HCT116 (cell line): ENCODE data around the gene MATK. TPM values are rescaled to one million over a fixed set of nuclear protein-coding genes. Genes with fewer than 3 reads are reported as not detected.

Source experiments
- ATAC-seq: fragments of 200-7000 bp; cut with Tn5 transposase; 2 replicates; pipeline ENCODE4 v1.9.1; 2020; ENCODE audit warnings: mild to moderate bottlenecking, moderate library complexity
- BruUV-seq: library from RNA; stranded (reverse); fragments of 400-500 nt; replicated peaks from 2 replicates; lab custom pipeline; 2021; lab: Mats Ljungman, UMichigan
- CTCF ChIA-PET: fragments of 300-600 bp; sonication (Branson Sonifier 250); formaldehyde crosslinking; loops from one replicate; lab custom pipeline; 2021; ENCODE audit warnings: antibody characterized with exemption; lab: Charles Lee
- POLR2A ChIA-PET: fragments of 300-600, 350-600 bp; sonication (Branson Sonifier 250); formaldehyde crosslinking; loops from one replicate; lab custom pipeline; 2021; ENCODE audit warnings: antibody characterized with exemption; lab: Charles Lee
- RAD21 ChIA-PET, 2 experiments: fragments of 300-600 bp; sonication (Branson Sonifier 250); formaldehyde crosslinking; loops; one replicate each; lab custom pipeline; 2023; ENCODE audit warnings: low total read pairs in 2 of 2; ENCODE audit not compliant: uncharacterized antibody in 2 of 2, unreplicated experiment in 2 of 2, low non-redundant PET in 1 of 2; lab: Charles Lee
- DNase-seq: peaks from one replicate; pipeline ENCODE4 v3.0.0-alpha.2; 2010; ENCODE audit warnings: low read depth, low spot score
- H2AFZ ChIP-seq: fragments of 200-600 bp; shearing (Covaris generic), sonication (generic); 2 replicates; pipeline ENCODE4 v1.6.1; 2017; ENCODE audit warnings: low read depth, mixed run types, mixed read lengths, antibody characterized with exemption, low read length; ENCODE audit not compliant: poor library complexity, severe bottlenecking
- H3K27ac ChIP-seq: 2 replicates; pipeline ENCODE4 v1.5.1; 2012; ENCODE audit warnings: low read depth, low read length
- H3K27me3 ChIP-seq: fragments of 200-600 bp; sonication (generic); 2 replicates; pipeline ENCODE4 v1.6.1; 2016; ENCODE audit warnings: mixed run types, low read length, mixed read lengths; ENCODE audit not compliant: insufficient read depth
- H3K36me3 ChIP-seq, 2 experiments: fragments of 200-500 bp in 1 of 2; fragments of 200-600 bp in 1 of 2; sonication (Bioruptor generic) in 1 of 2; sonication (generic) in 1 of 2; 2 replicates each; pipeline versions ENCODE4 v1.5.1 to v1.6.1; 2014 to 2016; ENCODE audit warnings: low read length in 2 of 2, inconsistent platforms in 1 of 2, mixed read lengths in 1 of 2, mixed run types in 1 of 2; ENCODE audit not compliant: insufficient read depth in 2 of 2, control insufficient read depth in 1 of 2
- H3K4me1 ChIP-seq, 2 experiments: fragments of 200-600 bp in 1 of 2; sonication (generic) in 1 of 2; 2 replicates each; pipeline versions ENCODE4 v1.5.1 to v1.6.1; 2012 to 2017; ENCODE audit warnings: low read length in 2 of 2, inconsistent platforms in 1 of 2, mild to moderate bottlenecking in 1 of 2, mixed read lengths in 1 of 2, mixed run types in 1 of 2, moderate library complexity in 1 of 2; ENCODE audit not compliant: insufficient read depth in 2 of 2, control insufficient read depth in 1 of 2
- H3K4me2 ChIP-seq: fragments of 200-600 bp; sonication (generic); 2 replicates; pipeline ENCODE4 v1.6.1; 2017; ENCODE audit warnings: mixed run types, low read length, mixed read lengths
- H3K4me3 ChIP-seq, 2 experiments: fragments of 200-600 bp in 1 of 2; sonication (generic) in 1 of 2; replicated peaks in 1 of 2; 2 replicates each; pipeline ENCODE4 v1.5.1; 2011 to 2016; ENCODE audit warnings: low read length in 2 of 2, control low read depth in 1 of 2, low read depth in 1 of 2, mild to moderate bottlenecking in 1 of 2, mixed read lengths in 1 of 2, mixed run types in 1 of 2
- H3K79me2 ChIP-seq: fragments of 200-600 bp; sonication (generic); 2 replicates; pipeline ENCODE4 v1.6.1; 2017; ENCODE audit warnings: mild to moderate bottlenecking, mixed run types, low read length, moderate library complexity, mixed read lengths; ENCODE audit not compliant: insufficient read depth
- H3K9ac ChIP-seq: fragments of 200-600 bp; sonication (generic); 2 replicates; pipeline ENCODE4 v1.6.1; 2016; ENCODE audit warnings: low read length, mixed read lengths
- H3K9me2 ChIP-seq: fragments of 200-600 bp; sonication (generic), shearing (Covaris generic); 2 replicates; pipeline ENCODE4 v1.6.1; 2017; ENCODE audit warnings: mixed run types, mild to moderate bottlenecking, moderate library complexity; ENCODE audit not compliant: insufficient read depth
- H3K9me3 ChIP-seq, 2 experiments: fragments of 200-500 bp in 1 of 2; fragments of 200-600 bp in 1 of 2; sonication (Bioruptor generic) in 1 of 2; sonication (generic) in 1 of 2; 2 replicates each; pipeline ENCODE4 v1.6.1; 2014 to 2017; ENCODE audit warnings: low read length in 2 of 2, mixed read lengths in 2 of 2, inconsistent platforms in 1 of 2, low read depth in 1 of 2, mild to moderate bottlenecking in 1 of 2, mixed run types in 1 of 2, moderate library complexity in 1 of 2; ENCODE audit not compliant: control insufficient read depth in 1 of 2, insufficient read depth in 1 of 2
- H4K20me1 ChIP-seq: fragments of 200-600 bp; sonication (generic), shearing (Covaris generic); 2 replicates; pipeline ENCODE4 v1.6.1; 2017; ENCODE audit warnings: mixed run types, mild to moderate bottlenecking, moderate library complexity; ENCODE audit not compliant: insufficient read depth
- ATF3 ChIP-seq: IDR thresholded peaks from 2 replicates; pipeline ENCODE4 v1.6.1; 2012
- CEBPB ChIP-seq: IDR thresholded peaks from 2 replicates; pipeline ENCODE4 v1.6.1; 2012; ENCODE audit warnings: low read depth
- ELF1 ChIP-seq: IDR thresholded peaks from 2 replicates; pipeline ENCODE4 v1.6.1; 2012; ENCODE audit warnings: low read depth, borderline replicate concordance
- EZH2 ChIP-seq: fragments of 200-600 bp; sonication (generic); IDR thresholded peaks from 2 replicates; pipeline ENCODE4 v1.6.1; 2017; ENCODE audit warnings: antibody characterized with exemption, mixed run types
- EZH2phosphoT487 ChIP-seq: fragments of 200-600 bp; IDR thresholded peaks from 2 replicates; pipeline ENCODE4 v1.6.1; 2018; ENCODE audit warnings: antibody characterized with exemption, borderline replicate concordance
- FOSL1 ChIP-seq: IDR thresholded peaks from 2 replicates; pipeline ENCODE4 v1.6.1; 2012; ENCODE audit warnings: low read depth
- POLR2A ChIP-seq: IDR thresholded peaks from 2 replicates; pipeline ENCODE4 v1.7.0; 2011; ENCODE audit warnings: borderline replicate concordance; ENCODE audit not compliant: insufficient read depth, insufficient read length; ENCODE audit errors: extremely low read depth
- POLR2AphosphoS5 ChIP-seq: IDR thresholded peaks from 2 replicates; pipeline ENCODE4 v1.6.1; 2011; ENCODE audit warnings: mild to moderate bottlenecking, low read depth, low read length, moderate library complexity
- RAD21 ChIP-seq: IDR thresholded peaks from 2 replicates; pipeline ENCODE4 v1.6.1; 2012; ENCODE audit warnings: low read depth, mild to moderate bottlenecking
- REST ChIP-seq: IDR thresholded peaks from 2 replicates; pipeline ENCODE4 v1.6.1; 2012; ENCODE audit warnings: low read depth
- SIN3A ChIP-seq: IDR thresholded peaks from 2 replicates; pipeline ENCODE4 v1.6.1; 2012; ENCODE audit warnings: low read depth
- SP1 ChIP-seq: IDR thresholded peaks from 2 replicates; pipeline ENCODE4 v1.6.1; 2012; ENCODE audit warnings: low read depth
- TCF7L2 ChIP-seq: IDR thresholded peaks from 2 replicates; pipeline ENCODE4 v1.7.0; 2011; ENCODE audit warnings: borderline replicate concordance, inconsistent platforms; ENCODE audit not compliant: insufficient read depth, insufficient read length; ENCODE audit errors: extremely low read depth
- ZNF274 ChIP-seq: fragments of 200-500 bp; sonication (Bioruptor generic); IDR thresholded peaks from 2 replicates; pipeline ENCODE4 v1.6.1; 2014; ENCODE audit warnings: mild to moderate bottlenecking, low read depth, low read length, inconsistent platforms
- intact Hi-C: fragments of 100-400 bp; cut with micrococcal nuclease; formaldehyde crosslinking; loops from 2 replicates; pipeline ENCODE4 v1.10.0; 2022
- total RNA-seq: library from RNA; stranded (reverse); gene quantifications from one replicate; pipeline ENCODE4 v1.2.1, GENCODE V29; 2021; ENCODE audit not compliant: unreplicated experiment
- TF ChIP-seq, protein P1 (sequence below): IDR thresholded peaks from 2 replicates; pipeline ENCODE4 v1.6.1; 2011; ENCODE audit warnings: mild to moderate bottlenecking, low read length, moderate library complexity; ENCODE audit not compliant: insufficient replicate concordance; ENCODE audit errors: extremely low read depth
- TF ChIP-seq, protein P2 (sequence below): IDR thresholded peaks from 2 replicates; pipeline ENCODE4 v1.6.1; 2012

MATK gene
- total RNA-seq, 1 experiment from 2014 or later: not detected

DNA sequence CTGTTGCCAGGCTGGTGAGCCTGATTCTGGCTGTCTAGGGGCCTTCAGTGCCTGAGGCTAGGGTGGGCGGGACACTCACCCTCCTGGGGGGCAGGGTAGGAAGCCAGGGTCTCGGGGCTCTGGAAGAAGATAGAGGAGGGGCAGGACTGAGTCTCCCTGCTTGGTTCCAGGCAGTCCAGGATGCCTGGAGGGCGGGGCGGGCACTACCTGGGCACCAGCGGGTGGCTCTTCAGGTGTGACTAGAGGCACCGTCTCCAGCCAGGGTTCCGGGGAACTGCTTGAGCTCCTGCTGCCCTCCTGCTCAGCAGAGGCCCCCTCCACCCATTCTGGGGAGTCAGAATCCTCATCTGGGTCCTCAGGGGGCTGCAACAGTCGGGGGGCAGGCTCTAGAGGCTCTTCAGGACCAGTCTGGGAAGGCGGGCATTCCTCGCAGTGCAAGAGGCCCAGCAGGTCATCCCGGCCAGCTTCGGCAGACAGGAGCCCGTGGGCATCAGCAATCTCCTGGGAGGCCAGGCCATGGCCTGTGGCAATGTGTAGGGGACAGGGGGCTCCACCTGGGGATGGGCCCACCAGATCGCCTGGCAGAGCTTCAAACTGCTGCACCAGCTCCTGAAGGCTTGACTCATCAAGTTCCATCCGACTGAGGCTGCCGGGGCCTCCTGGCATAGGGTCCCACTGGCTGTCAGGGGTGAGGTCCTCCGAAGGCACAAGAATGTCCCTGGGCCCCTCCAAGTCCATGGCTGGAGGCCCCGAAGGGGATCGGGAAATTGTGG is 26.5 kb downstream of the MATK start:
- intact Hi-C loops: loop anchor here (5.0 kb wide), 1 partner anchor 63 kb away; no protein-coding TSS in a partner anchor
- POLR2A ChIA-PET: no interaction called here
- Histone ChIP-seq H3K9me2 (no peaks in the 10 kb centered on the region), H3K27me3 (no peaks in the 10 kb centered on the region), H4K20me1 (no peaks in the 10 kb centered on the region), H2AFZ (no peak overlapping the region), H3K4me3 (no peak overlapping the region), H3K9ac (no peak overlapping the region), H3K9me3 (no peaks in the 10 kb centered on the region), H3K4me2 (no peak overlapping the region), H3K4me1 (peaks cover 6 to 14% of the 10 kb centered on the region in 2 experiments; a peak in 2 of 4 replicates), H3K79me2 (peaks cover 32% of the 10 kb centered on the region), H3K27ac (no peak overlapping the region), H3K36me3 (peaks cover 2 to 9% of the 10 kb centered on the region in 2 experiments; a peak in 1 of 4 replicates)
- CTCF ChIA-PET: no interaction called here
- RAD21 ChIA-PET: interaction anchor here in 1 of 2 experiments (1.6 kb wide), 1 partner anchor 90 kb away, joined by 3 read pairs; no protein-coding TSS in a partner anchor
- ATAC-seq (no peak), DNase-seq (no peak)
- BruUV-seq: no TSS peak
- TF ChIP-seq EZH2phosphoT487 (no peak), REST (no peak), FOSL1 (no peak), TCF7L2 (no peak), POLR2A (no peak), EZH2 (no peak), CEBPB (no peak), SIN3A (no peak), RAD21 (no peak), POLR2AphosphoS5 (no peak), ZNF274 (no peak), SP1 (no peak), ATF3 (no peak), ELF1 (no peak)
- TF ChIP-seq, protein P1, sequence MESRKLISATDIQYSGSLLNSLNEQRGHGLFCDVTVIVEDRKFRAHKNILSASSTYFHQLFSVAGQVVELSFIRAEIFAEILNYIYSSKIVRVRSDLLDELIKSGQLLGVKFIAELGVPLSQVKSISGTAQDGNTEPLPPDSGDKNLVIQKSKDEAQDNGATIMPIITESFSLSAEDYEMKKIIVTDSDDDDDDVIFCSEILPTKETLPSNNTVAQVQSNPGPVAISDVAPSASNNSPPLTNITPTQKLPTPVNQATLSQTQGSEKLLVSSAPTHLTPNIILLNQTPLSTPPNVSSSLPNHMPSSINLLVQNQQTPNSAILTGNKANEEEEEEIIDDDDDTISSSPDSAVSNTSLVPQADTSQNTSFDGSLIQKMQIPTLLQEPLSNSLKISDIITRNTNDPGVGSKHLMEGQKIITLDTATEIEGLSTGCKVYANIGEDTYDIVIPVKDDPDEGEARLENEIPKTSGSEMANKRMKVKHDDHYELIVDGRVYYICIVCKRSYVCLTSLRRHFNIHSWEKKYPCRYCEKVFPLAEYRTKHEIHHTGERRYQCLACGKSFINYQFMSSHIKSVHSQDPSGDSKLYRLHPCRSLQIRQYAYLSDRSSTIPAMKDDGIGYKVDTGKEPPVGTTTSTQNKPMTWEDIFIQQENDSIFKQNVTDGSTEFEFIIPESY: no peak
- TF ChIP-seq, protein P2, sequence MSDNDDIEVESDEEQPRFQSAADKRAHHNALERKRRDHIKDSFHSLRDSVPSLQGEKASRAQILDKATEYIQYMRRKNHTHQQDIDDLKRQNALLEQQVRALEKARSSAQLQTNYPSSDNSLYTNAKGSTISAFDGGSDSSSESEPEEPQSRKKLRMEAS: no peak
